Heart left ventricle (tissue), 13 donors: ENCODE results near the gene FURIN.
"Not testable (repeated sequence)": the region's sequence is repeated elsewhere in the genome, so short reads cannot be mapped to it uniquely, and the experiment has no call there.

Experiments used
- CTCF ChIP-seq, 12 donors: fragments of 200-600 bp; sonication (generic) in 4 of 12; IDR thresholded peaks; one replicate each; pipeline versions ENCODE4 v1.5.0 to v1.8.0; 2018 to 2022; ENCODE audit warnings: antibody characterized with exemption in 12 of 12, mild to moderate bottlenecking in 5 of 12
- POLR2A ChIP-seq, 2 donors: fragments of 450-650 bp; IDR thresholded peaks; one replicate each; pipeline ENCODE4 v1.6.1; 2017; ENCODE audit warnings: antibody characterized with exemption in 2 of 2, mild to moderate bottlenecking in 2 of 2, moderate library complexity in 2 of 2
- donor health status: ischemic (EF 13 %, LVEDD 7.1; RV severe dilation, severe dysfunction).
- donor health status: DM: no; HTN: yes; CAD: no.
- donor health status: DM: no; HTN: no; CAD: no.
- donor health status: ischemic (EF 25% LVEDD 6.9; RV normal size, moderate dysfunction).
- donor health status: ischemic (EF 25% LVEDD 5.7; RV mildly dilated, moderate dysfunction).
- donor health status: ischemic (EF 35%, LVEDD 5.7; RV mildly dilated, moderate dysfunction).
- donor health status: nonischemic (EF 11% LVEDD 7.7; RV severe dilation, severe dysfunction).
- donor health status: DM: yes; HTN: yes; CAD: no.
- donor health status: PGD.
- donor health status: ischemic (EF 29% LVEDD 5.4; RV normal size, mild dysfunction).
- donor health status: nonischemic (EF 23%, LVEDD 6.1; RV moderate dilation, normal function).

- TF ChIP-seq CTCF, POLR2A (IDR thresholded peaks at IDR 0.05): not testable (repeated sequence)
These were observed 28.8 kb downstream of the FURIN start for GRCh38 chr15:90897131-90897655.
